HepG2 (cell line): ENCODE results near the gene EEF2. TPM values are rescaled to one million over a fixed set of nuclear protein-coding genes. Genes with fewer than 3 reads are reported as not detected.

Experiments
- BRF2 ChIP-seq: sonication (generic); formaldehyde crosslinking; IDR thresholded peaks from 2 replicates; pipeline ENCODE4 v1.8.1; 2022; ENCODE audit warnings: mild to moderate bottlenecking, missing genetic modification reagents
- CBX5 ChIP-seq: sonication (generic); formaldehyde crosslinking; IDR thresholded peaks from 2 replicates; pipeline ENCODE4 v1.4.0; 2020; ENCODE audit warnings: missing genetic modification reagents, borderline replicate concordance
- CHCHD3 ChIP-seq: sonication (generic); formaldehyde crosslinking; IDR thresholded peaks from 2 replicates; pipeline ENCODE4 v1.8.0; 2022; ENCODE audit warnings: mild to moderate bottlenecking, missing genetic modification reagents, moderate library complexity
- EZH2 ChIP-seq: conservative IDR thresholded peaks from 2 replicates; pipeline ENCODE4 v1.6.1; 2012; ENCODE audit warnings: mild to moderate bottlenecking, low read depth, low read length, moderate library complexity
- FOXO4 ChIP-seq: sonication (generic); formaldehyde crosslinking; conservative IDR thresholded peaks from 2 replicates; pipeline ENCODE4 v1.8.1; 2023; ENCODE audit warnings: missing genetic modification reagents
- GMEB2 ChIP-seq: IDR thresholded peaks from 2 replicates; pipeline ENCODE4 v1.6.1; 2016; ENCODE audit warnings: missing biosample characterization, missing genetic modification reagents, low read depth
- IKZF5 ChIP-seq: IDR thresholded peaks from 2 replicates; pipeline ENCODE4 v1.6.1; 2018; ENCODE audit warnings: missing genetic modification reagents, mild to moderate bottlenecking, missing compliant biosample characterization
- JDP2 ChIP-seq: sonication (generic); formaldehyde crosslinking; IDR thresholded peaks from 2 replicates; pipeline ENCODE4 v1.8.1; 2022; ENCODE audit warnings: missing genetic modification reagents, borderline replicate concordance
- NFRKB ChIP-seq: fragments of 450-650 bp; IDR thresholded peaks from 2 replicates; pipeline ENCODE4 v1.6.1; 2017
- PHF8 ChIP-seq: sonication (generic); formaldehyde crosslinking; IDR thresholded peaks from 2 replicates; pipeline ENCODE4 v1.5.0; 2020; ENCODE audit warnings: missing genetic modification reagents
- SP140L ChIP-seq: sonication (generic); formaldehyde crosslinking; IDR thresholded peaks from 2 replicates; pipeline ENCODE4 v1.4.0; 2020; ENCODE audit warnings: missing genetic modification reagents, borderline replicate concordance
- SP2 ChIP-seq: sonication (generic); formaldehyde crosslinking; IDR thresholded peaks from 2 replicates; pipeline ENCODE4 v1.5.1; 2020; ENCODE audit warnings: mild to moderate bottlenecking, missing genetic modification reagents
- ZBTB14 ChIP-seq: sonication (generic); formaldehyde crosslinking; IDR thresholded peaks from 2 replicates; pipeline ENCODE4 v1.4.0; 2020; ENCODE audit warnings: missing genetic modification reagents
- ZBTB3 ChIP-seq: sonication (generic); formaldehyde crosslinking; IDR thresholded peaks from 2 replicates; pipeline ENCODE4 v1.4.0; 2020; ENCODE audit warnings: low read depth, mild to moderate bottlenecking, moderate library complexity, missing genetic modification reagents, borderline replicate concordance
- ZKSCAN1 ChIP-seq: fragments of 150-350 bp; IDR thresholded peaks from 2 replicates; pipeline ENCODE4 v1.6.1; 2014; ENCODE audit warnings: low read length
- ZNF234 ChIP-seq: sonication (generic); formaldehyde crosslinking; conservative IDR thresholded peaks from 2 replicates; pipeline ENCODE4 v1.5.1; 2020; ENCODE audit warnings: mild to moderate bottlenecking, missing genetic modification reagents
- ZNF24 ChIP-seq: fragments of 450-650 bp; IDR thresholded peaks from 2 replicates; pipeline ENCODE4 v1.6.1; 2017; ENCODE audit warnings: antibody characterized with exemption, mild to moderate bottlenecking
- ZNF253 ChIP-seq: sonication (generic); formaldehyde crosslinking; IDR thresholded peaks from 2 replicates; pipeline ENCODE4 v1.8.0; 2022; ENCODE audit warnings: mild to moderate bottlenecking, missing genetic modification reagents, borderline replicate concordance
- ZNF446 ChIP-seq: sonication (generic); formaldehyde crosslinking; IDR thresholded peaks from 2 replicates; pipeline ENCODE4 v1.5.0; 2020; ENCODE audit warnings: mild to moderate bottlenecking, missing genetic modification reagents
- ZNF788 ChIP-seq: sonication (generic); formaldehyde crosslinking; IDR thresholded peaks from 2 replicates; pipeline ENCODE4 v1.5.0; 2020; ENCODE audit warnings: mild to moderate bottlenecking, missing genetic modification reagents, borderline replicate concordance
- ZNF850 ChIP-seq: sonication (generic); formaldehyde crosslinking; conservative IDR thresholded peaks from 2 replicates; pipeline ENCODE4 v1.9.0; 2021; ENCODE audit warnings: mild to moderate bottlenecking, missing genetic modification reagents
- ZNF878 ChIP-seq: sonication (generic); formaldehyde crosslinking; IDR thresholded peaks from 2 replicates; pipeline ENCODE4 v1.8.1; 2023; ENCODE audit warnings: mild to moderate bottlenecking, missing genetic modification reagents, moderate library complexity
- polyA plus RNA-seq, 8 experiments: library from polyadenylated mRNA; depleted of rRNA in 3 of 8; stranded (reverse) in 7 of 8; unstranded in 1 of 8; fragments of >200 nt; fragmentation: Illumina TruSeq in 4 of 8; extraction: Trizol in 4 of 8; gene quantifications; 2 replicates each; pipeline versions ENCODE4 v1.2.1 to v1.2.3, GENCODE V29; 2011 to 2016; ENCODE audit warnings: low read depth in 4 of 8, missing spikeins in 1 of 8, mixed read lengths in 1 of 8; ENCODE audit not compliant: insufficient read depth in 1 of 8
- total RNA-seq, 5 experiments: library from RNA; depleted of rRNA; stranded (reverse); fragments of >200 nt; fragmentation: Illumina TruSeq; extraction: Trizol; gene quantifications; 2 replicates each; pipeline ENCODE4 v1.2.3, GENCODE V29; 2016; ENCODE audit warnings: low read depth in 1 of 5

The EEF2 gene
- total and polyA plus RNA-seq, 2 of the 13 experiments (the other 11 are each of a cell fraction or from before 2014, with no cell fraction given) = 1,441 to 1,777 TPM

- no peak for TF ChIP-seq ZBTB3 (CRISPR knock-in tag)
- no peak for TF ChIP-seq ZNF253 (CRISPR knock-in tag)
- TF ChIP-seq ZNF788 (CRISPR knock-in tag) = peak; percentile 32; the same call in 1 of the 2 replicates
- TF ChIP-seq BRF2 = no peak
- no peak for TF ChIP-seq SP140L
- TF ChIP-seq EZH2 = no peak
- TF ChIP-seq ZNF850 = no peak
- no peak for TF ChIP-seq NFRKB
- TF ChIP-seq ZNF446 = no peak
- no peak for TF ChIP-seq ZNF234
- no peak for TF ChIP-seq FOXO4 (CRISPR knock-in tag)
- no peak for TF ChIP-seq ZBTB14
- TF ChIP-seq PHF8 (CRISPR knock-in tag) = peak; percentile 80
- no peak for TF ChIP-seq JDP2 (CRISPR knock-in tag)
- no peak for TF ChIP-seq ZKSCAN1
- no peak for TF ChIP-seq ZNF878 (CRISPR knock-in tag)
- TF ChIP-seq SP2 (CRISPR knock-in tag) = peak; percentile 97
- TF ChIP-seq ZNF24 = no peak
- TF ChIP-seq IKZF5 (CRISPR knock-in tag) = no peak
- TF ChIP-seq GMEB2 = no peak
- TF ChIP-seq CHCHD3 (CRISPR knock-in tag) = no peak
- TF ChIP-seq CBX5 (CRISPR knock-in tag) = peak; percentile 43; the same call in 1 of the 2 replicates
These were observed 14.3 kb downstream of the EEF2 start, which contains the start of gene DAPK3 (continued) for GRCh38 chr19:3970808-3971598.
